H1 (cell line): ENCODE measurements around the gene TAPT1. TPM values are rescaled to one million over a fixed set of nuclear protein-coding genes. Genes with fewer than 3 reads are reported as not detected.

ENCODE experiments used
- CTCF ChIA-PET: fragments of 300-600 bp; sonication (Branson Sonifier 250); formaldehyde crosslinking; loops from one replicate; lab custom pipeline; 2021; ENCODE audit not compliant: partially characterized antibody; lab: Charles Lee
- POLR2A ChIA-PET: fragments of 300-600 bp; sonication (Branson Sonifier 250); formaldehyde crosslinking; loops from one replicate; lab custom pipeline; 2021; ENCODE audit warnings: inconsistent platforms; ENCODE audit not compliant: partially characterized antibody; lab: Charles Lee
- DNase-seq, 2 experiments: peaks; one replicate each; pipeline versions ENCODE4 v3.0.0 to v3.0.0-alpha.2; 2010 to 2022; ENCODE audit warnings: low spot score in 2 of 2, low read depth in 1 of 2, mixed read lengths in 1 of 2
- FAIRE-seq: peaks from 2 replicates; lab custom pipeline; 2011; peaks lifted over from hg19 to GRCh38; lab: Jason Lieb, UNC
- H2AFZ ChIP-seq: 2 replicates; pipeline ENCODE4 v1.8.1; 2012; ENCODE audit warnings: low read length, inconsistent platforms
- H2AK5ac ChIP-seq: 2 replicates; pipeline ENCODE4 v1.6.1; 2013; ENCODE audit warnings: low read depth, low read length
- H2BK120ac ChIP-seq: replicated peaks from 2 replicates; pipeline ENCODE3; 2013; ENCODE audit warnings: low read depth, low read length, inconsistent platforms
- H2BK12ac ChIP-seq: 2 replicates; pipeline ENCODE4 v1.6.1; 2013; ENCODE audit warnings: low read depth, low read length
- H2BK15ac ChIP-seq: 2 replicates; pipeline ENCODE4 v1.6.1; 2013; ENCODE audit warnings: low read length
- H2BK20ac ChIP-seq: 2 replicates; pipeline ENCODE4 v1.6.1; 2013; ENCODE audit warnings: low read length
- H2BK5ac ChIP-seq: 2 replicates; pipeline ENCODE4 v1.6.1; 2013; ENCODE audit warnings: low read depth, low read length
- H3K14ac ChIP-seq: 2 replicates; pipeline ENCODE4 v1.6.1; 2013; ENCODE audit warnings: inconsistent platforms; ENCODE audit not compliant: insufficient read length
- H3K18ac ChIP-seq: 2 replicates; pipeline ENCODE4 v1.6.1; 2013; ENCODE audit warnings: low read length; ENCODE audit errors: extremely low read depth
- H3K23ac ChIP-seq: 2 replicates; pipeline ENCODE4 v1.6.1; 2013; ENCODE audit warnings: inconsistent platforms; ENCODE audit not compliant: insufficient read length
- H3K23me2 ChIP-seq: 2 replicates; pipeline ENCODE4 v1.6.1; 2013; ENCODE audit warnings: low read depth, low read length
- H3K27ac ChIP-seq: 2 replicates; pipeline ENCODE4 v1.6.1; 2011; ENCODE audit warnings: low read depth, low read length, inconsistent platforms
- H3K27me3 ChIP-seq, 4 experiments: replicated peaks in 1 of 4; 1 replicate in 1 of 4; 2 replicates in 3 of 4; pipeline versions ENCODE4 v1.6.1 to v1.8.1; 2011 to 2013; ENCODE audit warnings: low read length in 3 of 4, mild to moderate bottlenecking in 3 of 4, inconsistent platforms in 2 of 4, mixed read lengths in 2 of 4, moderate library complexity in 1 of 4; ENCODE audit not compliant: control insufficient read depth in 3 of 4, insufficient read depth in 3 of 4; ENCODE audit errors: extremely low read depth in 1 of 4
- H3K36me3 ChIP-seq, 4 experiments: 2 replicates each; pipeline versions ENCODE4 v1.6.1 to v1.8.1; 2011 to 2013; ENCODE audit warnings: mild to moderate bottlenecking in 4 of 4, low read length in 3 of 4, moderate library complexity in 2 of 4, control low read depth in 1 of 4, inconsistent platforms in 1 of 4; ENCODE audit not compliant: insufficient read depth in 4 of 4, control insufficient read depth in 2 of 4
- H3K4ac ChIP-seq: replicated peaks from 2 replicates; pipeline ENCODE3; 2013; ENCODE audit warnings: low read length, low read depth, mixed read lengths, inconsistent platforms; ENCODE audit not compliant: insufficient read length
- H3K4me1 ChIP-seq, 4 experiments: replicated peaks in 1 of 4; 1 replicate in 1 of 4; 2 replicates in 3 of 4; pipeline versions ENCODE4 v1.6.1 to v1.8.1; 2011 to 2013; ENCODE audit warnings: low read length in 3 of 4, inconsistent platforms in 2 of 4, mixed read lengths in 1 of 4; ENCODE audit not compliant: insufficient read depth in 4 of 4, control insufficient read depth in 3 of 4
- H3K4me2 ChIP-seq, 2 experiments: 2 replicates each; pipeline versions ENCODE4 v1.6.1 to v1.8.1; 2011 to 2013; ENCODE audit warnings: low read depth in 2 of 2, low read length in 2 of 2, control low read depth in 1 of 2, inconsistent platforms in 1 of 2, mild to moderate bottlenecking in 1 of 2; ENCODE audit not compliant: insufficient read depth in 1 of 2
- H3K4me3 ChIP-seq, 4 experiments: fragments of 200-600, 300-600 bp in 1 of 4; sonication (generic), shearing (Covaris generic), sonication (Bioruptor Twin) in 1 of 4; 2 replicates each; pipeline versions ENCODE4 v1.5.1 to v1.8.1; 2011 to 2016; ENCODE audit warnings: low read length in 4 of 4, low read depth in 3 of 4, control low read depth in 2 of 4, inconsistent platforms in 2 of 4, mild to moderate bottlenecking in 2 of 4, mixed read lengths in 1 of 4, moderate library complexity in 1 of 4; ENCODE audit not compliant: insufficient read depth in 2 of 4; ENCODE audit errors: extremely low read depth in 1 of 4
- H3K56ac ChIP-seq: replicated peaks from 2 replicates; pipeline ENCODE3; 2013; ENCODE audit warnings: low read depth, mild to moderate bottlenecking, mixed read lengths, low read length, inconsistent platforms; ENCODE audit not compliant: insufficient read length
- H3K79me1 ChIP-seq: 2 replicates; pipeline ENCODE4 v1.6.1; 2013; ENCODE audit warnings: low read depth, low read length, control low read depth
- H3K79me2 ChIP-seq, 2 experiments: 2 replicates each; pipeline versions ENCODE4 v1.6.1 to v1.8.1; 2012 to 2013; ENCODE audit warnings: low read length in 2 of 2, mild to moderate bottlenecking in 2 of 2, inconsistent platforms in 1 of 2; ENCODE audit not compliant: insufficient read depth in 2 of 2, control insufficient read depth in 1 of 2
- H3K9ac ChIP-seq, 4 experiments: replicated peaks in 1 of 4; 1 replicate in 1 of 4; 2 replicates in 3 of 4; pipeline versions ENCODE4 v1.6.1 to v1.8.1; 2011 to 2013; ENCODE audit warnings: low read depth in 3 of 4, low read length in 3 of 4, control low read depth in 2 of 4, mild to moderate bottlenecking in 2 of 4, moderate library complexity in 2 of 4, inconsistent platforms in 1 of 4; ENCODE audit errors: extremely low read depth in 1 of 4
- H3K9me3 ChIP-seq, 2 experiments: 2 replicates each; pipeline versions ENCODE4 v1.6.1 to v1.8.1; 2012 to 2013; ENCODE audit warnings: mild to moderate bottlenecking in 2 of 2, moderate library complexity in 2 of 2, control low read depth in 1 of 2, inconsistent platforms in 1 of 2, low read depth in 1 of 2, low read length in 1 of 2, mixed read lengths in 1 of 2; ENCODE audit not compliant: insufficient read depth in 2 of 2
- H4K20me1 ChIP-seq, 2 experiments: replicated peaks in 1 of 2; 2 replicates each; pipeline versions ENCODE3 to v1.8.1; 2011 to 2013; ENCODE audit warnings: inconsistent platforms in 2 of 2, low read length in 2 of 2, mild to moderate bottlenecking in 1 of 2; ENCODE audit not compliant: insufficient read depth in 2 of 2, control insufficient read depth in 1 of 2
- H4K5ac ChIP-seq: 2 replicates; pipeline ENCODE4 v1.6.1; 2013; ENCODE audit warnings: low read length, low read depth, mixed read lengths, inconsistent platforms; ENCODE audit not compliant: insufficient read length
- H4K8ac ChIP-seq: 2 replicates; pipeline ENCODE4 v1.8.0; 2013; ENCODE audit warnings: mild to moderate bottlenecking, moderate library complexity, low read length, inconsistent platforms; ENCODE audit not compliant: insufficient read depth; ENCODE audit errors: extremely low read depth
- H4K91ac ChIP-seq: replicated peaks from 2 replicates; pipeline ENCODE3; 2013; ENCODE audit warnings: low read length, mixed read lengths, inconsistent platforms; ENCODE audit not compliant: insufficient read length
- GTF2F1 ChIP-seq: IDR thresholded peaks from 2 replicates; pipeline ENCODE4 v1.6.1; 2012; ENCODE audit warnings: low read depth, low read length, improper control_type of control experiment, borderline replicate concordance
- WGBS, 2 experiments: shearing (Covaris generic) in 1 of 2; methylation state at CpG; one replicate each; pipeline versions ENCODE4 v1.1.6 to v1.1.7; 2013 to 2015; ENCODE audit warnings: low lambda C conversion rate in 2 of 2, mixed read lengths in 2 of 2, inconsistent platforms in 1 of 2, low coverage in 1 of 2, missing lambda C conversion rate in 1 of 2; ENCODE audit not compliant: insufficient replicate concordance in 2 of 2, insufficient coverage in 1 of 2, insufficient read length in 1 of 2; ENCODE audit errors: extremely low coverage in 1 of 2, missing lambda C conversion rate in 1 of 2; 5-methylcytosine and 5-hydroxymethylcytosine counted together
- polyA plus RNA-seq, 7 experiments: library from polyadenylated mRNA; depleted of rRNA in 3 of 7; stranded (reverse) in 5 of 7; unstranded in 2 of 7; fragments of >200 nt in 5 of 7; fragments of 200-250 nt in 2 of 7; gene quantifications; 1 replicate in 5 of 7; 2 replicates in 1 of 7; 4 replicates in 1 of 7; pipeline versions ENCODE4 v1.2.1 to v1.2.3, GENCODE V29; 2011 to 2013; ENCODE audit warnings: missing spikeins in 2 of 7, mixed read lengths in 2 of 7
- total RNA-seq: library from RNA; stranded (reverse); fragmentation: NEBNext Ultra II Directional; extraction: Animal tissue kit (Norgen Biotek cat#: 25700); gene quantifications from 2 replicates; pipeline ENCODE4 v1.2.1, GENCODE V29; 2021

TAPT1 gene
- total and polyA plus RNA-seq, 2 of the 8 experiments (the other 6 are each of a cell fraction or from before 2014, with no cell fraction given), result 4.2 to 15.3 TPM

GRCh38 chr4:16256343-16256742 is 30.1 kb upstream of the TAPT1 start:
- Histone ChIP-seq H3K79me1 (no peaks in the 10 kb centered on the region), H3K36me3 (peaks cover 0 to 3% (median 0%) of the 10 kb centered on the region in 4 experiments; a peak in 1 of 8 replicates), H3K4ac (no peak overlapping the region), H3K23me2 (no peaks in the 10 kb centered on the region), H2BK15ac (no peak overlapping the region), H2AK5ac (no peak overlapping the region), H3K27ac (no peak overlapping the region), H3K4me2 (no peak overlapping the region), H3K4me1 (no peaks in the 10 kb centered on the region), H3K27me3 (peaks cover 0 to 1% (median 0%) of the 10 kb centered on the region in 4 experiments; a peak in 1 of 7 replicates), H3K23ac (no peak overlapping the region), H4K8ac (no peak overlapping the region), H3K4me3 (no peak overlapping the region), H3K56ac (no peak overlapping the region), H4K20me1 (no peaks in the 10 kb centered on the region), H2BK20ac (no peak overlapping the region), H3K9ac (no peak overlapping the region), H3K18ac (no peak overlapping the region), H2AFZ (no peak overlapping the region), H4K5ac (no peak overlapping the region), H3K14ac (no peak overlapping the region), H2BK5ac (no peak overlapping the region), H2BK12ac (no peak overlapping the region), H4K91ac (no peak overlapping the region), H3K79me2 (no peaks in the 10 kb centered on the region), H2BK120ac (no peak overlapping the region), H3K9me3 (no peaks in the 10 kb centered on the region)
- DNase-seq (no peak), FAIRE-seq (no peak)
- ChIA-PET POLR2A (interaction anchor here (1.0 kb wide), 1 partner anchor 29 kb away, joined by 3 read pairs; no protein-coding TSS in a partner anchor), CTCF (interaction anchor here (0.6 to 1.0 kb wide), 2 partner anchors 50 to 551 kb away, joined by 3 read pairs; no protein-coding TSS in a partner anchor)
- WGBS, 2 experiments, result 93% methylated on average over 28 of the region's 28 CpGs; no CpG with 5 or more reads in 1 of the 2 experiments
- no peak for TF ChIP-seq GTF2F1
